HCT116 (cell line): ENCODE data around the gene APBB2. TPM values are rescaled to one million over a fixed set of nuclear protein-coding genes. Genes with fewer than 3 reads are reported as not detected.
A peak's percentile ranks its signal among the peaks of the same experiment; 100 is the strongest.

Experiments used
- ATAC-seq: fragments of 200-7000 bp; cut with Tn5 transposase; 2 replicates; pipeline ENCODE4 v1.9.1; 2020; ENCODE audit warnings: mild to moderate bottlenecking, moderate library complexity
- BruUV-seq: library from RNA; stranded (reverse); fragments of 400-500 nt; replicated peaks from 2 replicates; lab custom pipeline; 2021; lab: Mats Ljungman, UMichigan
- CTCF ChIA-PET: fragments of 300-600 bp; sonication (Branson Sonifier 250); formaldehyde crosslinking; loops from one replicate; lab custom pipeline; 2021; ENCODE audit warnings: antibody characterized with exemption; lab: Charles Lee
- POLR2A ChIA-PET: fragments of 300-600, 350-600 bp; sonication (Branson Sonifier 250); formaldehyde crosslinking; loops from one replicate; lab custom pipeline; 2021; ENCODE audit warnings: antibody characterized with exemption; lab: Charles Lee
- RAD21 ChIA-PET, 2 experiments: fragments of 300-600 bp; sonication (Branson Sonifier 250); formaldehyde crosslinking; loops; one replicate each; lab custom pipeline; 2023; ENCODE audit warnings: low total read pairs in 2 of 2; ENCODE audit not compliant: uncharacterized antibody in 2 of 2, unreplicated experiment in 2 of 2, low non-redundant PET in 1 of 2; lab: Charles Lee
- DNase-seq: peaks from one replicate; pipeline ENCODE4 v3.0.0-alpha.2; 2010; ENCODE audit warnings: low read depth, low spot score
- H2AFZ ChIP-seq: fragments of 200-600 bp; shearing (Covaris generic), sonication (generic); 2 replicates; pipeline ENCODE4 v1.6.1; 2017; ENCODE audit warnings: low read depth, mixed run types, mixed read lengths, antibody characterized with exemption, low read length; ENCODE audit not compliant: poor library complexity, severe bottlenecking
- H3K27ac ChIP-seq: 2 replicates; pipeline ENCODE4 v1.5.1; 2012; ENCODE audit warnings: low read depth, low read length
- H3K27me3 ChIP-seq: fragments of 200-600 bp; sonication (generic); 2 replicates; pipeline ENCODE4 v1.6.1; 2016; ENCODE audit warnings: mixed run types, low read length, mixed read lengths; ENCODE audit not compliant: insufficient read depth
- H3K36me3 ChIP-seq, 2 experiments: fragments of 200-500 bp in 1 of 2; fragments of 200-600 bp in 1 of 2; sonication (Bioruptor generic) in 1 of 2; sonication (generic) in 1 of 2; 2 replicates each; pipeline versions ENCODE4 v1.5.1 to v1.6.1; 2014 to 2016; ENCODE audit warnings: low read length in 2 of 2, inconsistent platforms in 1 of 2, mixed read lengths in 1 of 2, mixed run types in 1 of 2; ENCODE audit not compliant: insufficient read depth in 2 of 2, control insufficient read depth in 1 of 2
- H3K4me1 ChIP-seq, 2 experiments: fragments of 200-600 bp in 1 of 2; sonication (generic) in 1 of 2; 2 replicates each; pipeline versions ENCODE4 v1.5.1 to v1.6.1; 2012 to 2017; ENCODE audit warnings: low read length in 2 of 2, inconsistent platforms in 1 of 2, mild to moderate bottlenecking in 1 of 2, mixed read lengths in 1 of 2, mixed run types in 1 of 2, moderate library complexity in 1 of 2; ENCODE audit not compliant: insufficient read depth in 2 of 2, control insufficient read depth in 1 of 2
- H3K4me2 ChIP-seq: fragments of 200-600 bp; sonication (generic); 2 replicates; pipeline ENCODE4 v1.6.1; 2017; ENCODE audit warnings: mixed run types, low read length, mixed read lengths
- H3K4me3 ChIP-seq, 2 experiments: fragments of 200-600 bp in 1 of 2; sonication (generic) in 1 of 2; replicated peaks in 1 of 2; 2 replicates each; pipeline ENCODE4 v1.5.1; 2011 to 2016; ENCODE audit warnings: low read length in 2 of 2, control low read depth in 1 of 2, low read depth in 1 of 2, mild to moderate bottlenecking in 1 of 2, mixed read lengths in 1 of 2, mixed run types in 1 of 2
- H3K79me2 ChIP-seq: fragments of 200-600 bp; sonication (generic); 2 replicates; pipeline ENCODE4 v1.6.1; 2017; ENCODE audit warnings: mild to moderate bottlenecking, mixed run types, low read length, moderate library complexity, mixed read lengths; ENCODE audit not compliant: insufficient read depth
- H3K9ac ChIP-seq: fragments of 200-600 bp; sonication (generic); 2 replicates; pipeline ENCODE4 v1.6.1; 2016; ENCODE audit warnings: low read length, mixed read lengths
- H3K9me2 ChIP-seq: fragments of 200-600 bp; sonication (generic), shearing (Covaris generic); 2 replicates; pipeline ENCODE4 v1.6.1; 2017; ENCODE audit warnings: mixed run types, mild to moderate bottlenecking, moderate library complexity; ENCODE audit not compliant: insufficient read depth
- H3K9me3 ChIP-seq, 2 experiments: fragments of 200-500 bp in 1 of 2; fragments of 200-600 bp in 1 of 2; sonication (Bioruptor generic) in 1 of 2; sonication (generic) in 1 of 2; 2 replicates each; pipeline ENCODE4 v1.6.1; 2014 to 2017; ENCODE audit warnings: low read length in 2 of 2, mixed read lengths in 2 of 2, inconsistent platforms in 1 of 2, low read depth in 1 of 2, mild to moderate bottlenecking in 1 of 2, mixed run types in 1 of 2, moderate library complexity in 1 of 2; ENCODE audit not compliant: control insufficient read depth in 1 of 2, insufficient read depth in 1 of 2
- H4K20me1 ChIP-seq: fragments of 200-600 bp; sonication (generic), shearing (Covaris generic); 2 replicates; pipeline ENCODE4 v1.6.1; 2017; ENCODE audit warnings: mixed run types, mild to moderate bottlenecking, moderate library complexity; ENCODE audit not compliant: insufficient read depth
- CBX3 ChIP-seq: IDR thresholded peaks from 2 replicates; pipeline ENCODE4 v1.6.1; 2012; ENCODE audit warnings: low read depth
- EGR1 ChIP-seq: IDR thresholded peaks from 2 replicates; pipeline ENCODE4 v1.6.1; 2012; ENCODE audit warnings: low read depth
- FOSL1 ChIP-seq: IDR thresholded peaks from 2 replicates; pipeline ENCODE4 v1.6.1; 2012; ENCODE audit warnings: low read depth
- JUND ChIP-seq: IDR thresholded peaks from 2 replicates; pipeline ENCODE4 v1.6.1; 2012
- RAD21 ChIP-seq: IDR thresholded peaks from 2 replicates; pipeline ENCODE4 v1.6.1; 2012; ENCODE audit warnings: low read depth, mild to moderate bottlenecking
- SIN3A ChIP-seq: IDR thresholded peaks from 2 replicates; pipeline ENCODE4 v1.6.1; 2012; ENCODE audit warnings: low read depth
- SP1 ChIP-seq: IDR thresholded peaks from 2 replicates; pipeline ENCODE4 v1.6.1; 2012; ENCODE audit warnings: low read depth
- YY1 ChIP-seq: IDR thresholded peaks from 2 replicates; pipeline ENCODE4 v1.6.1; 2011; ENCODE audit warnings: low read length, low read depth, moderate library complexity, mild to moderate bottlenecking; ENCODE audit not compliant: insufficient replicate concordance; ENCODE audit errors: extremely low read depth
- ZNF274 ChIP-seq: fragments of 200-500 bp; sonication (Bioruptor generic); IDR thresholded peaks from 2 replicates; pipeline ENCODE4 v1.6.1; 2014; ENCODE audit warnings: mild to moderate bottlenecking, low read depth, low read length, inconsistent platforms
- intact Hi-C: fragments of 100-400 bp; cut with micrococcal nuclease; formaldehyde crosslinking; loops from 2 replicates; pipeline ENCODE4 v1.10.0; 2022
- total RNA-seq: library from RNA; stranded (reverse); gene quantifications from one replicate; pipeline ENCODE4 v1.2.1, GENCODE V29; 2021; ENCODE audit not compliant: unreplicated experiment
- TF ChIP-seq, protein P1 (sequence below): IDR thresholded peaks from 2 replicates; pipeline ENCODE4 v1.6.1; 2012

APBB2 gene
- total RNA-seq, 1 experiment from 2014 or later: 72.5 TPM

DNA sequence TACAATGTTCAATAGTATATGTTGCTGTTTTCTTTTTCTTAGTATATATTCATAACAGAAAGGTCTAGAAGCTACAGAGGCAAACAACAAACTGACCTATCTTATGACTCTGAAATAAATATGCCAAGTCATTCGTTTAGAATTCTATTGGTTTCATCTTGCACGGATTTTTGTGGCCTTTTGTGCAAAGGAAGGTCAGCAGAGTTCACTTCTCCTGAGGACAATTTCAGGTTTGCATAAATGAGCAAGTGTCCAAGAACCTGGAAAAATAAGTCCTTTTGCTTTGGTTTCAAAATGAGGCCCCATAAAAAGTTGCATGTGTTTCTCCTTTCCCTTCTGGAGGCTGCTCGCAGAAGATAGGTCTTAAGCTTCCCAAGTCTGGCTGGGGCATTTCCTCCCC lies 156.9 kb downstream of the APBB2 start:
- Histone ChIP-seq H4K20me1 (no peaks in the 10 kb centered on the region), H3K79me2 (peaks cover 52% of the 10 kb centered on the region), H3K4me2 (peak overlapping the region; percentile 42), H3K9me2 (no peaks in the 10 kb centered on the region), H3K4me1 (peaks cover 6 to 17% of the 10 kb centered on the region in 2 experiments; a peak in 3 of 4 replicates), H3K9me3 (no peaks in the 10 kb centered on the region), H3K27ac (peak overlapping the region; percentile 6; the same call in 1 of the 2 replicates)
- ChIA-PET RAD21 (no interaction called here), CTCF (no interaction called here)
- BruUV-seq: no TSS peak
- no peak for DNase-seq
- no peak for TF ChIP-seq FOSL1
- TF ChIP-seq SP1: no peak
- no peak for TF ChIP-seq YY1
- TF ChIP-seq SIN3A: no peak
- TF ChIP-seq, protein P1, sequence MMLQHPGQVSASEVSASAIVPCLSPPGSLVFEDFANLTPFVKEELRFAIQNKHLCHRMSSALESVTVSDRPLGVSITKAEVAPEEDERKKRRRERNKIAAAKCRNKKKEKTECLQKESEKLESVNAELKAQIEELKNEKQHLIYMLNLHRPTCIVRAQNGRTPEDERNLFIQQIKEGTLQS: no peak
- TF ChIP-seq CBX3: no peak
- TF ChIP-seq ZNF274: no peak
- no peak for TF ChIP-seq JUND
- TF ChIP-seq, all 23 proteins: peak for 0
- Histone ChIP-seq H3K9ac (peak overlapping the region; percentile 1; the same call in 1 of the 2 replicates), H2AFZ (no peak overlapping the region), H3K27me3 (no peaks in the 10 kb centered on the region), H3K4me3 (0 out of 4 replicates have a peak overlapping the region, but pooled peaks of 1 of the 2 experiments have one; percentile 16), H3K36me3 (0 out of 4 replicates have a peak, but pooled peaks cover 0 to 9% of the 10 kb centered on the region in 2 experiments)
- intact Hi-C loops: no loop called here
- ATAC-seq: no peak
- POLR2A ChIA-PET: no interaction called here

DNA sequence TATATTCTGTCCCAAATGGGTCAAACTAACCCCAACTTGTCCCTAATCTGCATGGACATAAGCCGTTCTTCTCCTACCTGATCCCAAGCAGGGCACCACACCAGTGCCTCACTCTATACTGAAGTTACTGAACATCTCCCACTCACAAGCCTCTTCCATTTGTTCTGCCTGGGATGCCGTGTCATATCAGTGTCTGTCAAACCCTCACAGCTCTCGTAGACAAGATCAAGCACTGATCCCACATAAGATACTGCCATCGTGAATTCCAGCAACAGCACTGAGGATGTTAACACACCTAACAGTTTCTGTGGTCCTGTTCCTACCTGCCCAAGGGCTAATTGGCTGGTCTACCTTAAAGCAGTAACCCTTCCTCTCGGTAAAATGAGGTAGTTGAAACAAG lies 162.1 kb downstream of the APBB2 start:
- H2AFZ ChIP-seq: no peak overlapping the region
- intact Hi-C loops: no loop called here
- no peaks in the 10 kb centered on the region for H3K27me3 ChIP-seq
- peaks cover 0 to 5% of the 10 kb centered on the region in 2 experiments; a peak in 1 of 4 replicates for H3K36me3 ChIP-seq
- POLR2A ChIA-PET: no interaction called here
- H3K27ac ChIP-seq: no peak overlapping the region
- CTCF ChIA-PET: interaction anchor here (0.8 kb wide), 1 partner anchor 144 kb away, joined by 3 read pairs; no protein-coding TSS in a partner anchor
- no peaks in the 10 kb centered on the region for H4K20me1 ChIP-seq
- BruUV-seq: no TSS peak
- no peaks in the 10 kb centered on the region for H3K9me3 ChIP-seq
- peaks cover 50% of the 10 kb centered on the region for H3K79me2 ChIP-seq
- H3K9ac ChIP-seq: no peak overlapping the region
- DNase-seq (no peak), ATAC-seq (no peak)
- peaks cover 0 to 4% of the 10 kb centered on the region in 2 experiments; a peak in 1 of 4 replicates for H3K4me1 ChIP-seq
- TF ChIP-seq EGR1: no peak
- no peak for TF ChIP-seq FOSL1
- TF ChIP-seq RAD21: no peak
- H3K9me2 ChIP-seq: no peaks in the 10 kb centered on the region
- RAD21 ChIA-PET: no interaction called here
- H3K4me2 ChIP-seq: no peak overlapping the region
- H3K4me3 ChIP-seq: no peak overlapping the region
